H9 (cell line): ENCODE measurements around the gene RPA1. TPM values are rescaled to one million over a fixed set of nuclear protein-coding genes. Genes with fewer than 3 reads are reported as not detected.

ENCODE experiments used
- DNase-seq: peaks from one replicate; pipeline ENCODE4 v3.0.0-alpha.2; 2017
- H2AFZ ChIP-seq: one replicate; pipeline ENCODE4 v1.6.1; 2013; ENCODE audit warnings: mild to moderate bottlenecking, low read length, control low read depth, moderate library complexity
- H2AK5ac ChIP-seq: 2 replicates; pipeline ENCODE4 v1.6.1; 2013; ENCODE audit warnings: low read length, control low read depth, mixed read lengths; ENCODE audit not compliant: insufficient read length
- H2BK120ac ChIP-seq: one replicate; pipeline ENCODE4 v1.6.1; 2013; ENCODE audit warnings: low read depth, mild to moderate bottlenecking, low read length, control low read depth, inconsistent platforms; ENCODE audit not compliant: poor library complexity, severe bottlenecking
- H2BK12ac ChIP-seq: 2 replicates; pipeline ENCODE4 v1.6.1; 2013; ENCODE audit warnings: low read length, control low read depth, mixed read lengths, low read depth; ENCODE audit not compliant: insufficient read length
- H2BK15ac ChIP-seq: 2 replicates; pipeline ENCODE4 v1.6.1; 2013; ENCODE audit warnings: low read depth, low read length, control low read depth
- H2BK20ac ChIP-seq: one replicate; pipeline ENCODE4 v1.6.1; 2013; ENCODE audit warnings: low read depth, mild to moderate bottlenecking, low read length, control low read depth, inconsistent platforms; ENCODE audit not compliant: poor library complexity, severe bottlenecking
- H2BK5ac ChIP-seq: 2 replicates; pipeline ENCODE4 v1.6.1; 2013; ENCODE audit warnings: low read length, control low read depth, mixed read lengths; ENCODE audit not compliant: insufficient read length
- H3K14ac ChIP-seq: 2 replicates; pipeline ENCODE4 v1.6.1; 2013; ENCODE audit warnings: low read length, control low read depth; ENCODE audit not compliant: insufficient read depth
- H3K18ac ChIP-seq: 2 replicates; pipeline ENCODE4 v1.6.1; 2013; ENCODE audit warnings: low read depth, mild to moderate bottlenecking, mixed read lengths, low read length, control low read depth; ENCODE audit not compliant: insufficient read length
- H3K23ac ChIP-seq: 2 replicates; pipeline ENCODE4 v1.6.1; 2013; ENCODE audit warnings: low read length, control low read depth, mixed read lengths, low read depth; ENCODE audit not compliant: insufficient read length
- H3K23me2 ChIP-seq: 2 replicates; pipeline ENCODE4 v1.6.1; 2013; ENCODE audit warnings: low read depth, mild to moderate bottlenecking, mixed read lengths, low read length, control low read depth; ENCODE audit not compliant: insufficient read length, poor library complexity, severe bottlenecking
- H3K27ac ChIP-seq: 2 replicates; pipeline ENCODE4 v1.5.1; 2013; ENCODE audit warnings: low read length, control low read depth, mixed read lengths, low read depth; ENCODE audit not compliant: insufficient read length
- H3K27me3 ChIP-seq: 2 replicates; pipeline ENCODE4 v1.6.1; 2013; ENCODE audit warnings: low read length, control low read depth, inconsistent platforms; ENCODE audit not compliant: insufficient read depth
- H3K4ac ChIP-seq: 2 replicates; pipeline ENCODE4 v1.6.1; 2013; ENCODE audit warnings: low read depth, mild to moderate bottlenecking, control low read depth, inconsistent platforms, low read length, moderate library complexity
- H3K4me1 ChIP-seq: 2 replicates; pipeline ENCODE4 v1.6.1; 2013; ENCODE audit warnings: low read length, control low read depth, inconsistent platforms; ENCODE audit not compliant: insufficient read depth
- H3K4me2 ChIP-seq: 2 replicates; pipeline ENCODE4 v1.6.1; 2013; ENCODE audit warnings: low read length, control low read depth, mixed read lengths; ENCODE audit not compliant: insufficient read length, insufficient read depth
- H3K56ac ChIP-seq: 2 replicates; pipeline ENCODE4 v1.6.1; 2013; ENCODE audit warnings: low read depth, mild to moderate bottlenecking, mixed read lengths, low read length, control low read depth; ENCODE audit not compliant: insufficient read length
- H3K79me1 ChIP-seq: 2 replicates; pipeline ENCODE4 v1.6.1; 2013; ENCODE audit warnings: low read depth, mild to moderate bottlenecking, moderate library complexity, low read length, control low read depth, inconsistent platforms; ENCODE audit not compliant: insufficient read depth, poor library complexity, severe bottlenecking
- H3K79me2 ChIP-seq: 2 replicates; pipeline ENCODE4 v1.6.1; 2013; ENCODE audit warnings: low read length, control low read depth, inconsistent platforms; ENCODE audit not compliant: insufficient read depth
- H3K9ac ChIP-seq: 2 replicates; pipeline ENCODE4 v1.6.1; 2013; ENCODE audit warnings: low read length, control low read depth, mixed read lengths; ENCODE audit not compliant: insufficient read length; ENCODE audit errors: extremely low read depth
- H3K9me3 ChIP-seq: one replicate; pipeline ENCODE4 v1.6.1; 2013; ENCODE audit warnings: low read depth, low read length, inconsistent platforms; ENCODE audit not compliant: control insufficient read depth
- H3T11ph ChIP-seq: one replicate; pipeline ENCODE4 v1.6.1; 2013; ENCODE audit warnings: mild to moderate bottlenecking, low read length, control low read depth, inconsistent platforms
- H4K20me1 ChIP-seq: one replicate; pipeline ENCODE4 v1.6.1; 2013; ENCODE audit not compliant: control insufficient read depth, insufficient read length, insufficient read depth
- H4K5ac ChIP-seq: 2 replicates; pipeline ENCODE4 v1.6.1; 2013; ENCODE audit warnings: low read depth, mild to moderate bottlenecking, mixed read lengths, low read length, control low read depth; ENCODE audit not compliant: insufficient read length
- H4K8ac ChIP-seq: replicated peaks from 2 replicates; pipeline ENCODE4 v1.6.1; 2013; ENCODE audit warnings: low read length, control low read depth, mixed read lengths, low read depth; ENCODE audit not compliant: insufficient read length
- H4K91ac ChIP-seq: 2 replicates; pipeline ENCODE4 v1.6.1; 2013; ENCODE audit warnings: low read depth, mild to moderate bottlenecking, moderate library complexity, mixed read lengths, low read length, control low read depth; ENCODE audit not compliant: insufficient read length
- H3K27ac Mint-ChIP-seq, 3 experiments: 2 replicates in 2 of 3; 3 replicates in 1 of 3; pipeline ENCODE4 v1.8.0; 2020 to 2021; ENCODE audit warnings: mixed read lengths in 3 of 3, mild to moderate bottlenecking in 1 of 3, moderate library complexity in 1 of 3
- H3K27me3 Mint-ChIP-seq: 2 replicates; pipeline ENCODE4 v1.8.0; 2021; ENCODE audit warnings: low read depth, mild to moderate bottlenecking, moderate library complexity, mixed read lengths
- H3K36me3 Mint-ChIP-seq, 3 experiments: 2 replicates in 2 of 3; 3 replicates in 1 of 3; pipeline ENCODE4 v1.8.0; 2020 to 2021; ENCODE audit warnings: low read depth in 3 of 3, mixed read lengths in 3 of 3; ENCODE audit not compliant: insufficient read depth in 1 of 3
- H3K4me1 Mint-ChIP-seq, 2 experiments: 2 replicates each; pipeline ENCODE4 v1.8.0; 2020; ENCODE audit warnings: mixed read lengths in 2 of 2
- H3K4me3 Mint-ChIP-seq, 2 experiments: 2 replicates in 1 of 2; 3 replicates in 1 of 2; pipeline ENCODE4 v1.8.0; 2020 to 2021; ENCODE audit warnings: mild to moderate bottlenecking in 2 of 2, mixed read lengths in 2 of 2, moderate library complexity in 1 of 2
- H3K9me3 Mint-ChIP-seq, 2 experiments: 2 replicates in 1 of 2; 3 replicates in 1 of 2; pipeline ENCODE4 v1.8.0; 2020; ENCODE audit warnings: mild to moderate bottlenecking in 2 of 2, mixed read lengths in 2 of 2, moderate library complexity in 1 of 2
- WGBS: extraction: QIAGEN DNeasy Blood & Tissue Kit; methylation state at CpG from one replicate; pipeline ENCODE4 v1.1.7; 2013; ENCODE audit warnings: missing lambda C conversion rate, low lambda C conversion rate, mixed read lengths; ENCODE audit not compliant: insufficient read length; ENCODE audit errors: extremely low coverage; 5-methylcytosine and 5-hydroxymethylcytosine counted together
- total RNA-seq: library from RNA; stranded (reverse); gene quantifications from 2 replicates; pipeline ENCODE4 v1.2.1, GENCODE V29; 2021
- TF ChIP-seq, protein P1 (sequence below): fragments of 200-600 bp; sonication (generic); conservative IDR thresholded peaks from 3 replicates; pipeline ENCODE4 v1.8.0; 2021; ENCODE audit warnings: antibody characterized with exemption, mild to moderate bottlenecking

RPA1 gene
- total RNA-seq, 1 experiment from 2014 or later = 215 TPM

- no peak overlapping the region for H3K27ac ChIP-seq
- no peaks in the 10 kb centered on the region for H3K27me3 ChIP-seq
- H4K8ac ChIP-seq = no peak overlapping the region
- no peak overlapping the region for H2BK15ac ChIP-seq
- no peak overlapping the region for H3K23ac ChIP-seq
- no peaks in the 10 kb centered on the region for H3K9me3 Mint-ChIP-seq
- no peak overlapping the region for H3K4me2 ChIP-seq
- peaks cover 0 to 41% (median 8%) of the 10 kb centered on the region in 3 experiments; a peak in 5 of 7 replicates for H3K36me3 Mint-ChIP-seq
- H3K23me2 ChIP-seq = no peaks in the 10 kb centered on the region
- no peak overlapping the region for H3K9ac ChIP-seq
- H4K20me1 ChIP-seq = no peaks in the 10 kb centered on the region
- no peak overlapping the region for H3T11ph ChIP-seq
- no peaks in the 10 kb centered on the region for H3K4me1 Mint-ChIP-seq
- no peak overlapping the region for H3K18ac ChIP-seq
- no peak overlapping the region for H3K4ac ChIP-seq
- H3K4me1 ChIP-seq = no peaks in the 10 kb centered on the region
- H4K91ac ChIP-seq = no peak overlapping the region
- no peak for DNase-seq
- TF ChIP-seq, protein P1, sequence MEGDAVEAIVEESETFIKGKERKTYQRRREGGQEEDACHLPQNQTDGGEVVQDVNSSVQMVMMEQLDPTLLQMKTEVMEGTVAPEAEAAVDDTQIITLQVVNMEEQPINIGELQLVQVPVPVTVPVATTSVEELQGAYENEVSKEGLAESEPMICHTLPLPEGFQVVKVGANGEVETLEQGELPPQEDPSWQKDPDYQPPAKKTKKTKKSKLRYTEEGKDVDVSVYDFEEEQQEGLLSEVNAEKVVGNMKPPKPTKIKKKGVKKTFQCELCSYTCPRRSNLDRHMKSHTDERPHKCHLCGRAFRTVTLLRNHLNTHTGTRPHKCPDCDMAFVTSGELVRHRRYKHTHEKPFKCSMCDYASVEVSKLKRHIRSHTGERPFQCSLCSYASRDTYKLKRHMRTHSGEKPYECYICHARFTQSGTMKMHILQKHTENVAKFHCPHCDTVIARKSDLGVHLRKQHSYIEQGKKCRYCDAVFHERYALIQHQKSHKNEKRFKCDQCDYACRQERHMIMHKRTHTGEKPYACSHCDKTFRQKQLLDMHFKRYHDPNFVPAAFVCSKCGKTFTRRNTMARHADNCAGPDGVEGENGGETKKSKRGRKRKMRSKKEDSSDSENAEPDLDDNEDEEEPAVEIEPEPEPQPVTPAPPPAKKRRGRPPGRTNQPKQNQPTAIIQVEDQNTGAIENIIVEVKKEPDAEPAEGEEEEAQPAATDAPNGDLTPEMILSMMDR = no peak
- H2AK5ac ChIP-seq = no peak overlapping the region
- H3K79me2 ChIP-seq = no peaks in the 10 kb centered on the region
- H3K14ac ChIP-seq = no peak overlapping the region
- no peaks in the 10 kb centered on the region for H3K79me1 ChIP-seq
- H2BK120ac ChIP-seq = no peak overlapping the region
- H2BK20ac ChIP-seq = no peak overlapping the region
- no peak overlapping the region for H4K5ac ChIP-seq
- H3K4me3 Mint-ChIP-seq = no peak overlapping the region
- no CpG with 5 or more reads among the region's 1 CpG for WGBS
- H2AFZ ChIP-seq = no peak overlapping the region
- H3K27me3 Mint-ChIP-seq = no peaks in the 10 kb centered on the region
- no peaks in the 10 kb centered on the region for H3K9me3 ChIP-seq
- H2BK5ac ChIP-seq = no peak overlapping the region
- H3K56ac ChIP-seq = no peak overlapping the region
- H3K27ac Mint-ChIP-seq = peak overlapping the region in 2 of 3 experiments; percentile 44 to 53; a peak in 2 of 7 replicates
- no peak overlapping the region for H2BK12ac ChIP-seq
Observed at GRCh38 chr17:1793447-1793806, 36.4 kb upstream of the RPA1 start.
